Measurements from ENCODE around the gene SMARCC1. TPM values are rescaled to one million over a fixed set of nuclear protein-coding genes. Genes with fewer than 3 reads are reported as not detected.
A peak's percentile ranks its signal among the peaks of the same experiment; 100 is the strongest.

SMARCC1 gene
- polyA plus RNA-seq, 2 of the 4 experiments (the other 2 are of a cell fraction), result 27.1 to 27.5 TPM

DNA sequence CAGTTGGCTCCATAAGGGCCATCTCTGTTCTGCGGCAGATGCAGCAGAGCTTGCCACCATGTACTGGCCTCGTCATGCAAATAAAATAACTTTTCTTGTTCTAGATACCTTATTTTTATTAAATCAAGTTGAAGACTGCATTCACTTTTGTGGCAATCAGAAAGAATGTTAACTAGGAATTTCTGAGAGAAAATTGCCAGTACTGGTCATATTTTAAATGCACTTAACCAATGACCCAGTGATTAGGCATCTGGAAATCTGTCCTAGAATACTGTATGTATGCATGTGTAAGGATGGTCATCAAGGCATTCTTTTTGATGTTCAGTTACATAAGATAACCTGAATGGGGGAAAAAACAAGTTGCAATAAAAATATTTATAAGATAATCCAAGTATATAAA is 168.8 kb downstream of the SMARCC1 start:
- no peak overlapping the region for H3K27ac ChIP-seq
- FAIRE-seq, result no peak
- ChIA-PET CTCF (interaction anchor here (1.5 kb wide), 1 partner anchor 14 kb away, joined by 4 read pairs; no protein-coding TSS in a partner anchor), POLR2A (interaction anchor here (1.1 kb wide), 1 partner anchor 9 kb away, joined by 3 read pairs; no protein-coding TSS in a partner anchor)
- DNase-seq (ENCODE audit: low read depth in 1 of 2, low spot score in 1 of 2), result no peak
- 96% methylated on average over 2 of the region's 2 CpGs for WGBS (ENCODE audit: missing lambda C conversion rate)
- TF ChIP-seq, protein P1, sequence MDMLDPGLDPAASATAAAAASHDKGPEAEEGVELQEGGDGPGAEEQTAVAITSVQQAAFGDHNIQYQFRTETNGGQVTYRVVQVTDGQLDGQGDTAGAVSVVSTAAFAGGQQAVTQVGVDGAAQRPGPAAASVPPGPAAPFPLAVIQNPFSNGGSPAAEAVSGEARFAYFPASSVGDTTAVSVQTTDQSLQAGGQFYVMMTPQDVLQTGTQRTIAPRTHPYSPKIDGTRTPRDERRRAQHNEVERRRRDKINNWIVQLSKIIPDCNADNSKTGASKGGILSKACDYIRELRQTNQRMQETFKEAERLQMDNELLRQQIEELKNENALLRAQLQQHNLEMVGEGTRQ (IDR thresholded peaks at IDR 0.05), result no peak
- TF ChIP-seq, protein P2, sequence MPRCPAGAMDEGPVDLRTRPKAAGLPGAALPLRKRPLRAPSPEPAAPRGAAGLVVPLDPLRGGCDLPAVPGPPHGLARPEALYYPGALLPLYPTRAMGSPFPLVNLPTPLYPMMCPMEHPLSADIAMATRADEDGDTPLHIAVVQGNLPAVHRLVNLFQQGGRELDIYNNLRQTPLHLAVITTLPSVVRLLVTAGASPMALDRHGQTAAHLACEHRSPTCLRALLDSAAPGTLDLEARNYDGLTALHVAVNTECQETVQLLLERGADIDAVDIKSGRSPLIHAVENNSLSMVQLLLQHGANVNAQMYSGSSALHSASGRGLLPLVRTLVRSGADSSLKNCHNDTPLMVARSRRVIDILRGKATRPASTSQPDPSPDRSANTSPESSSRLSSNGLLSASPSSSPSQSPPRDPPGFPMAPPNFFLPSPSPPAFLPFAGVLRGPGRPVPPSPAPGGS (IDR thresholded peaks at IDR 0.05), result no peak
- TF ChIP-seq FOSL2 (IDR thresholded peaks at IDR 0.05), result no peak
- no peak for TF ChIP-seq FOSL2 (CRISPR knock-in tag; IDR thresholded peaks at IDR 0.05)
- TF ChIP-seq NPAS2 (CRISPR knock-in tag; IDR thresholded peaks at IDR 0.05; ENCODE audit: borderline replicate concordance), result no peak
- TF ChIP-seq HEYL (CRISPR knock-in tag; IDR thresholded peaks at IDR 0.05), result no peak
- no peak for TF ChIP-seq TFCP2L1 (CRISPR knock-in tag; IDR thresholded peaks at IDR 0.05)
- no peak for TF ChIP-seq KDM1A (IDR thresholded peaks at IDR 0.05; ENCODE audit: low read depth)
- TF ChIP-seq, protein P3, sequence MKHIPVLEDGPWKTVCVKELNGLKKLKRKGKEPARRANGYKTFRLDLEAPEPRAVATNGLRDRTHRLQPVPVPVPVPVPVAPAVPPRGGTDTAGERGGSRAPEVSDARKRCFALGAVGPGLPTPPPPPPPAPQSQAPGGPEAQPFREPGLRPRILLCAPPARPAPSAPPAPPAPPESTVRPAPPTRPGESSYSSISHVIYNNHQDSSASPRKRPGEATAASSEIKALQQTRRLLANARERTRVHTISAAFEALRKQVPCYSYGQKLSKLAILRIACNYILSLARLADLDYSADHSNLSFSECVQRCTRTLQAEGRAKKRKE (CRISPR knock-in tag; IDR thresholded peaks at IDR 0.05; ENCODE audit: low read depth), result no peak
- TF ChIP-seq, protein P4, sequence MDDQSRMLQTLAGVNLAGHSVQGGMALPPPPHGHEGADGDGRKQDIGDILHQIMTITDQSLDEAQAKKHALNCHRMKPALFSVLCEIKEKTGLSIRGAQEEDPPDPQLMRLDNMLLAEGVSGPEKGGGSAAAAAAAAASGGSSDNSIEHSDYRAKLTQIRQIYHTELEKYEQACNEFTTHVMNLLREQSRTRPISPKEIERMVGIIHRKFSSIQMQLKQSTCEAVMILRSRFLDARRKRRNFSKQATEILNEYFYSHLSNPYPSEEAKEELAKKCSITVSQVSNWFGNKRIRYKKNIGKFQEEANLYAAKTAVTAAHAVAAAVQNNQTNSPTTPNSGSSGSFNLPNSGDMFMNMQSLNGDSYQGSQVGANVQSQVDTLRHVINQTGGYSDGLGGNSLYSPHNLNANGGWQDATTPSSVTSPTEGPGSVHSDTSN (IDR thresholded peaks at IDR 0.05), result no peak
- TF ChIP-seq MAZ (IDR thresholded peaks at IDR 0.05; ENCODE audit: borderline replicate concordance, low read depth, low read length), result no peak
- TF ChIP-seq, protein P5, sequence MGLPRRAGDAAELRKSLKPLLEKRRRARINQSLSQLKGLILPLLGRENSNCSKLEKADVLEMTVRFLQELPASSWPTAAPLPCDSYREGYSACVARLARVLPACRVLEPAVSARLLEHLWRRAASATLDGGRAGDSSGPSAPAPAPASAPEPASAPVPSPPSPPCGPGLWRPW (IDR thresholded peaks at IDR 0.05), result no peak
- H3K9me3 ChIP-seq, result no peaks in the 10 kb centered on the region
- peaks cover 11% of the 10 kb centered on the region; the same call in 1 of the 3 replicates for H3K4me1 ChIP-seq
- H3K4me3 ChIP-seq, result no peak overlapping the region
- ATAC-seq, result no peak
- no peak overlapping the region for H3K4me2 ChIP-seq

DNA sequence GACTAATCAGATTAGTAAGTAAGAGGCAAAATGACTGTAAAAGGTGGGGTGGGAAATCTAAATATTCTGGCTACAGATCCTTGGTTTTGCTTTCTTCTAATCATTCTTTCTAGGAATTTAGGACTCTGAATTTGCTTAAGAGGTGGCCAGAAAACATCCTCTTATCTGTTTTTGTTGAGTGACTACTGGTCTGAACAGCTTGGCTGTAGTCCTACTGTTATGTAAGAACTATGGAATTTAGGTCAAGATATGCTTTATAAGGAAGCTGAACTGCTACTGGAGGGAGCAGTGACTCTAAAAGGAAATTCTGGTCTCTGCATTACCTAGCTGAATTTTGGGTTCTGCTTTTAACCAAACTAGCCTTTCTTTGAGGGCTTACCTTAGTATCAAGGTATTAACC is 169.5 kb downstream of the SMARCC1 start:
- CTCF ChIA-PET, result no interaction called here

DNA sequence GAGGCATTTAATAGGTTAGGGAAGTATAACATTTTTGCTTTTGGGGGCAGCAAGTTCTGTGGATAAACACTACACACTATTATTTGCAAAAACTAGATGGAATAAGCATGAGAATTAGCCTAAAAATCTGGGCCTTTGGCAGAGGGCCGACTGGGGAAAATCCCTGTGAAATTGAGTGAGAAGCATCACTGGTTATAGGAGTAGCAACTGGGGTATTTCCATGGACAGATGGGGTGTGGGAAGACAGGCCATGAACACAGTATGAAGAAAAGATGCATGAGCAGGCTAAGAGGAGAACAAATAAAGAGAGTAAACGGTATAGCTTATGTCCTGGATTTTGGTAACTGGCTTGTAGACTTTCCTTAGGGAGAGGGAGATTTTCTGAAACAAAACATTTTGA is 170.1 kb downstream of the SMARCC1 start:
- no peaks in the 10 kb centered on the region for H3K9me3 ChIP-seq
- peak overlapping the region; percentile 12; the same call in 1 of the 3 replicates for H3K4me2 ChIP-seq
- H3K4me3 ChIP-seq, result no peak overlapping the region
- DNase-seq (ENCODE audit: low read depth in 1 of 2, low spot score in 1 of 2), result no peak
- no peak for ATAC-seq
- 65% methylated on average over 2 of the region's 2 CpGs for WGBS (ENCODE audit: missing lambda C conversion rate)
- TF ChIP-seq, protein P1 (IDR thresholded peaks at IDR 0.05), result no peak
- TF ChIP-seq, protein P6, sequence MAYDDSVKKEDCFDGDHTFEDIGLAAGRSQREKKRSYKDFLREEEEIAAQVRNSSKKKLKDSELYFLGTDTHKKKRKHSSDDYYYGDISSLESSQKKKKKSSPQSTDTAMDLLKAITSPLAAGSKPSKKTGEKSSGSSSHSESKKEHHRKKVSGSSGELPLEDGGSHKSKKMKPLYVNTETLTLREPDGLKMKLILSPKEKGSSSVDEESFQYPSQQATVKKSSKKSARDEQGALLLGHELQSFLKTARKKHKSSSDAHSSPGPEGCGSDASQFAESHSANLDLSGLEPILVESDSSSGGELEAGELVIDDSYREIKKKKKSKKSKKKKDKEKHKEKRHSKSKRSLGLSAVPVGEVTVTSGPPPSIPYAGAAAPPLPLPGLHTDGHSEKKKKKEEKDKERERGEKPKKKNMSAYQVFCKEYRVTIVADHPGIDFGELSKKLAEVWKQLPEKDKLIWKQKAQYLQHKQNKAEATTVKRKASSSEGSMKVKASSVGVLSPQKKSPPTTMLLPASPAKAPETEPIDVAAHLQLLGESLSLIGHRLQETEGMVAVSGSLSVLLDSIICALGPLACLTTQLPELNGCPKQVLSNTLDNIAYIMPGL (CRISPR knock-in tag; IDR thresholded peaks at IDR 0.05; ENCODE audit: borderline replicate concordance), result no peak
- no peak for TF ChIP-seq EHMT2 (IDR thresholded peaks at IDR 0.05; ENCODE audit: low read depth)
- no peak for TF ChIP-seq POLR2A (IDR thresholded peaks at IDR 0.05; ENCODE audit: low read length)
- no peak for TF ChIP-seq NFE2L2 (conservative IDR thresholded peaks at IDR 0.05; ENCODE audit: low read length)
- no peak for TF ChIP-seq CBX2 (IDR thresholded peaks at IDR 0.05; ENCODE audit: borderline replicate concordance, low read depth)
- TF ChIP-seq SREBF2 (IDR thresholded peaks at IDR 0.05), result no peak
- no peak for TF ChIP-seq ESRRA (IDR thresholded peaks at IDR 0.05; ENCODE audit: borderline replicate concordance, low read length)
- TF ChIP-seq, protein P7, sequence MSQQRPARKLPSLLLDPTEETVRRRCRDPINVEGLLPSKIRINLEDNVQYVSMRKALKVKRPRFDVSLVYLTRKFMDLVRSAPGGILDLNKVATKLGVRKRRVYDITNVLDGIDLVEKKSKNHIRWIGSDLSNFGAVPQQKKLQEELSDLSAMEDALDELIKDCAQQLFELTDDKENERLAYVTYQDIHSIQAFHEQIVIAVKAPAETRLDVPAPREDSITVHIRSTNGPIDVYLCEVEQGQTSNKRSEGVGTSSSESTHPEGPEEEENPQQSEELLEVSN (IDR thresholded peaks at IDR 0.05; ENCODE audit: borderline replicate concordance, low read depth), result no peak
- TF ChIP-seq, protein P5 (IDR thresholded peaks at IDR 0.05), result no peak
- TF ChIP-seq EP300 (IDR thresholded peaks at IDR 0.05), result no peak
- CTCF ChIA-PET, result no interaction called here
- POLR2A ChIA-PET, result interaction anchor here (1.1 kb wide), 1 partner anchor 10 kb away, joined by 3 read pairs; no protein-coding TSS in a partner anchor
- H3K4me1 ChIP-seq, result peaks cover 11% of the 10 kb centered on the region; the same call in 1 of the 3 replicates
- no peak for FAIRE-seq
- H3K27ac ChIP-seq, result no peak overlapping the region

More for the DNA sequence above, 169.5 kb downstream of the SMARCC1 start:
- FAIRE-seq (no peak), DNase-seq (ENCODE audit: low read depth in 1 of 2, low spot score in 1 of 2) (peak in 1 of 2 experiments; percentile 8), ATAC-seq (peak in 1 of 2 experiments; percentile 36; a peak in 1 of 6 replicates)
- Histone ChIP-seq H3K4me1 (peaks cover 11% of the 10 kb centered on the region; the same call in 1 of the 3 replicates), H3K9me3 (no peaks in the 10 kb centered on the region), H3K27ac (no peak overlapping the region), H3K4me3 (no peak overlapping the region), H3K4me2 (peak overlapping the region; percentile 12; the same call in 1 of the 3 replicates)
- POLR2A ChIA-PET, result interaction anchor here (1.1 kb wide), 1 partner anchor 10 kb away, joined by 3 read pairs; no protein-coding TSS in a partner anchor
- TF ChIP-seq NPAS2 (CRISPR knock-in tag; IDR thresholded peaks at IDR 0.05; ENCODE audit: borderline replicate concordance), result no peak

Measured in A549 (cell line).